ENCODE results near the gene IFIH1.

Gene IFIH1

GRCh38 chr2:162343824-162344616 lies 25.5 kb upstream of the IFIH1 start, which contains the start of gene GCA:
Gene GCA (plus strand): TSS chr2:162344132. CDS start chr2:162344249, 117 bp downstream.
- Histone ChIP-seq H3K14ac (ENCODE audit: low read length) (no peak within 1 kb of the TSS), H3K36me3 (replicated peaks in 1 of 2; ENCODE audit: control insufficient read depth in 2 of 2, insufficient read depth in 2 of 2, low read length in 2 of 2) (no peaks in the 10 kb centered on the region), H2BK12ac (ENCODE audit: low read length) (peak within 1 kb of the TSS; percentile 84), H2AFZ (ENCODE audit: low read length) (peak within 1 kb of the TSS; percentile 95), H3K9ac (ENCODE audit: low read depth, low read length, poor library complexity) (peak within 1 kb of the TSS; percentile 93), H2BK120ac (ENCODE audit: low read depth, low read length) (no peak within 1 kb of the TSS), H3K9me3 (replicated peaks in 1 of 2; ENCODE audit: control insufficient read depth in 2 of 2, insufficient read depth in 1 of 2, low read depth in 1 of 2, low read length in 2 of 2) (no peaks in the 10 kb centered on the region), H3K79me1 (ENCODE audit: low read depth, low read length) (peaks cover 1% of the 10 kb centered on the region), H4K8ac (ENCODE audit: low read depth, low read length) (peak within 1 kb of the TSS; percentile 17), H3K4me1 (ENCODE audit: control insufficient read depth in 2 of 2, insufficient read depth in 1 of 2, low read depth in 1 of 2, low read length in 2 of 2) (peaks cover 0 to 1% of the 10 kb centered on the region in 2 donors), H4K91ac (ENCODE audit: low read depth, low read length, poor library complexity) (no peak within 1 kb of the TSS), H3K27ac (replicated peaks; ENCODE audit: low read length) (peak within 1 kb of the TSS; percentile 25), H2AK5ac (ENCODE audit: low read depth, low read length) (peak within 1 kb of the TSS; percentile 46), H3K27me3 (ENCODE audit: control insufficient read depth in 3 of 3, insufficient read depth in 3 of 3, low read depth in 1 of 3, low read length in 3 of 3) (no peaks in the 10 kb centered on the region), H3K18ac (ENCODE audit: low read length) (peak within 1 kb of the TSS; percentile 97), H3K4me2 (ENCODE audit: insufficient read depth, low read length, poor library complexity, severe bottlenecking) (peak within 1 kb of the TSS; percentile 60), H3K23ac (ENCODE audit: low read depth, low read length, poor library complexity) (peak within 1 kb of the TSS; percentile 75), H3K4me3 (ENCODE audit: low read length in 2 of 2) (peak within 1 kb of the TSS; percentile 89 to 99), H2BK15ac (ENCODE audit: low read length) (no peak within 1 kb of the TSS), H2BK5ac (ENCODE audit: low read length) (peak within 1 kb of the TSS; percentile 20), H3K4ac (ENCODE audit: low read length) (no peak within 1 kb of the TSS)
- peak; percentile 91 for DNase-seq (ENCODE audit: low spot score)
- no CpG with 5 or more reads among the region's 57 CpGs for WGBS, 2 donors (ENCODE audit: extremely low coverage in 2 of 2, insufficient read length in 2 of 2, insufficient replicate concordance in 1 of 2)

DNA sequence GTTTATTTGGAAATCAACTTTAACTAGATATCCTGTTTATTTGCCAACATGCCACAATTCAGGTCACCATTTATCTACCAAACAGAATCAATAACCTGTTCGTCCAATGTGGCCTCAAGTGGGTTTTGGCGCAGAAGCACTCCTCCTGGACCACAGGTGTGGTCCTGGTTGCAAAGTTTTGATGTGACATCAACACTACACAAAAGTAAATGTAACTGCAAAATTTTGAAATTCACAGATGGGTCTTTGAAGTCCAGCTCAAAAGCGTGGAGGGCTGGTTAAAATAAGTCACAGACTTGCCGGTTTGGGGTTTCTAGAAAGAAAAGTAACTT lies 25.0 kb upstream of the IFIH1 start:
- DNase-seq (ENCODE audit: low spot score): no peak

DNA sequence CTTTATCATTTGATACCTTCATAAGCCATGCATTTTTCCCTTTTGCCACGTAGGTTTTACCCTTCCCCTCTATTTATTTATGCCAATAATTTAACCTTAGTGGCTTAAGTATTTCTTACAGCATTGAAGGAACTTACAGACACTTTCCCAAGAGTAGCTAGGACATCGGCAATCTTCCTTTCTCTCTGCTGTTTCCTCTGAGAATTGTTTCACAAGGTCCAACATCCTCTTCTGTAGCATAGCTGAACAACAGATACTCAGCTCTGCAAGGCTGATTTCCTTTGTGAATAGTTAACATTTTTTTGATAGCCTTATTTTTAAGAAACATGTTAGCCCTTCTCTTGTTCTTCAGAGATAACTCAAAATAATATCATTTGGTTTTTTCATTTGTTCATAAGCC lies 24.4 kb upstream of the IFIH1 start:
- no peak overlapping the region for H2AFZ ChIP-seq (ENCODE audit: low read length)
- H3K27ac ChIP-seq (replicated peaks; ENCODE audit: low read length): no peak overlapping the region
- H4K8ac ChIP-seq (ENCODE audit: low read depth, low read length): no peak overlapping the region
- H4K91ac ChIP-seq (ENCODE audit: low read depth, low read length, poor library complexity): no peak overlapping the region
- no peaks in the 10 kb centered on the region for H3K36me3 ChIP-seq (replicated peaks in 1 of 2; ENCODE audit: control insufficient read depth in 2 of 2, insufficient read depth in 2 of 2, low read length in 2 of 2)
- H2AK5ac ChIP-seq (ENCODE audit: low read depth, low read length): no peak overlapping the region
- H3K4me1 ChIP-seq (ENCODE audit: control insufficient read depth in 2 of 2, insufficient read depth in 1 of 2, low read depth in 1 of 2, low read length in 2 of 2): peaks cover 0 to 1% of the 10 kb centered on the region in 2 donors
- no peak overlapping the region for H3K4me2 ChIP-seq (ENCODE audit: insufficient read depth, low read length, poor library complexity, severe bottlenecking)
- no peak overlapping the region for H3K23ac ChIP-seq (ENCODE audit: low read depth, low read length, poor library complexity)
- no peak overlapping the region for H2BK15ac ChIP-seq (ENCODE audit: low read length)
- H3K4me3 ChIP-seq (ENCODE audit: low read length in 2 of 2): no peak overlapping the region
- H3K27me3 ChIP-seq (ENCODE audit: control insufficient read depth in 3 of 3, insufficient read depth in 3 of 3, low read depth in 1 of 3, low read length in 3 of 3): no peaks in the 10 kb centered on the region
- no peak overlapping the region for H3K9ac ChIP-seq (ENCODE audit: low read depth, low read length, poor library complexity)
- H3K18ac ChIP-seq (ENCODE audit: low read length): no peak overlapping the region
- no CpG with 5 or more reads among the region's 2 CpGs for WGBS, 2 donors (ENCODE audit: extremely low coverage in 2 of 2, insufficient read length in 2 of 2, insufficient replicate concordance in 1 of 2)
- no peak for DNase-seq (ENCODE audit: low spot score)
- peaks cover 1% of the 10 kb centered on the region for H3K79me1 ChIP-seq (ENCODE audit: low read depth, low read length)
- H2BK5ac ChIP-seq (ENCODE audit: low read length): no peak overlapping the region
- H3K9me3 ChIP-seq (replicated peaks in 1 of 2; ENCODE audit: control insufficient read depth in 2 of 2, insufficient read depth in 1 of 2, low read depth in 1 of 2, low read length in 2 of 2): no peaks in the 10 kb centered on the region
- H2BK12ac ChIP-seq (ENCODE audit: low read length): no peak overlapping the region
- no peak overlapping the region for H3K4ac ChIP-seq (ENCODE audit: low read length)
- H3K14ac ChIP-seq (ENCODE audit: low read length): no peak overlapping the region
- H2BK120ac ChIP-seq (ENCODE audit: low read depth, low read length): no peak overlapping the region

More for the DNA sequence above, 25.0 kb upstream of the IFIH1 start:
- H3K18ac ChIP-seq (ENCODE audit: low read length): no peak overlapping the region
- H3K27me3 ChIP-seq (ENCODE audit: control insufficient read depth in 3 of 3, insufficient read depth in 3 of 3, low read depth in 1 of 3, low read length in 3 of 3): no peaks in the 10 kb centered on the region
- H3K9me3 ChIP-seq (replicated peaks in 1 of 2; ENCODE audit: control insufficient read depth in 2 of 2, insufficient read depth in 1 of 2, low read depth in 1 of 2, low read length in 2 of 2): no peaks in the 10 kb centered on the region
- no peak overlapping the region for H2BK15ac ChIP-seq (ENCODE audit: low read length)
- no peak overlapping the region for H3K14ac ChIP-seq (ENCODE audit: low read length)
- H4K91ac ChIP-seq (ENCODE audit: low read depth, low read length, poor library complexity): no peak overlapping the region
- H2BK12ac ChIP-seq (ENCODE audit: low read length): no peak overlapping the region
- H4K8ac ChIP-seq (ENCODE audit: low read depth, low read length): no peak overlapping the region
- no peak overlapping the region for H3K4ac ChIP-seq (ENCODE audit: low read length)
- H2BK5ac ChIP-seq (ENCODE audit: low read length): no peak overlapping the region
- H3K9ac ChIP-seq (ENCODE audit: low read depth, low read length, poor library complexity): no peak overlapping the region
- peak overlapping the region; percentile 27 to 89 for H3K4me3 ChIP-seq (ENCODE audit: low read length in 2 of 2)
- H3K79me1 ChIP-seq (ENCODE audit: low read depth, low read length): peaks cover 1% of the 10 kb centered on the region
- no peak overlapping the region for H3K23ac ChIP-seq (ENCODE audit: low read depth, low read length, poor library complexity)
- H3K4me2 ChIP-seq (ENCODE audit: insufficient read depth, low read length, poor library complexity, severe bottlenecking): peak overlapping the region; percentile 37
- no CpG with 5 or more reads among the region's 4 CpGs for WGBS, 2 donors (ENCODE audit: extremely low coverage in 2 of 2, insufficient read length in 2 of 2, insufficient replicate concordance in 1 of 2)
- no peak overlapping the region for H2BK120ac ChIP-seq (ENCODE audit: low read depth, low read length)
- H2AK5ac ChIP-seq (ENCODE audit: low read depth, low read length): no peak overlapping the region
- peaks cover 0 to 1% of the 10 kb centered on the region in 2 donors for H3K4me1 ChIP-seq (ENCODE audit: control insufficient read depth in 2 of 2, insufficient read depth in 1 of 2, low read depth in 1 of 2, low read length in 2 of 2)
- no peaks in the 10 kb centered on the region for H3K36me3 ChIP-seq (replicated peaks in 1 of 2; ENCODE audit: control insufficient read depth in 2 of 2, insufficient read depth in 2 of 2, low read length in 2 of 2)
- peak overlapping the region; percentile 95 for H2AFZ ChIP-seq (ENCODE audit: low read length)
- H3K27ac ChIP-seq (replicated peaks; ENCODE audit: low read length): no peak overlapping the region

GRCh38 chr2:162342321-162342720 lies 23.8 kb upstream of the IFIH1 start:
- Histone ChIP-seq H2BK15ac (ENCODE audit: low read length) (no peak overlapping the region), H4K8ac (ENCODE audit: low read depth, low read length) (no peak overlapping the region), H3K4me2 (ENCODE audit: insufficient read depth, low read length, poor library complexity, severe bottlenecking) (no peak overlapping the region), H3K4me3 (ENCODE audit: low read length in 2 of 2) (no peak overlapping the region), H3K9me3 (replicated peaks in 1 of 2; ENCODE audit: control insufficient read depth in 2 of 2, insufficient read depth in 1 of 2, low read depth in 1 of 2, low read length in 2 of 2) (no peaks in the 10 kb centered on the region), H2AFZ (ENCODE audit: low read length) (no peak overlapping the region), H3K4ac (ENCODE audit: low read length) (no peak overlapping the region), H3K36me3 (replicated peaks in 1 of 2; ENCODE audit: control insufficient read depth in 2 of 2, insufficient read depth in 2 of 2, low read length in 2 of 2) (no peaks in the 10 kb centered on the region), H2BK12ac (ENCODE audit: low read length) (no peak overlapping the region), H2BK5ac (ENCODE audit: low read length) (no peak overlapping the region), H4K91ac (ENCODE audit: low read depth, low read length, poor library complexity) (no peak overlapping the region), H3K27ac (replicated peaks; ENCODE audit: low read length) (no peak overlapping the region), H3K9ac (ENCODE audit: low read depth, low read length, poor library complexity) (no peak overlapping the region), H3K4me1 (ENCODE audit: control insufficient read depth in 2 of 2, insufficient read depth in 1 of 2, low read depth in 1 of 2, low read length in 2 of 2) (peaks cover 0 to 1% of the 10 kb centered on the region in 2 donors), H2BK120ac (ENCODE audit: low read depth, low read length) (no peak overlapping the region), H3K23ac (ENCODE audit: low read depth, low read length, poor library complexity) (no peak overlapping the region), H2AK5ac (ENCODE audit: low read depth, low read length) (no peak overlapping the region), H3K27me3 (ENCODE audit: control insufficient read depth in 3 of 3, insufficient read depth in 3 of 3, low read depth in 1 of 3, low read length in 3 of 3) (no peaks in the 10 kb centered on the region), H3K14ac (ENCODE audit: low read length) (no peak overlapping the region), H3K79me1 (ENCODE audit: low read depth, low read length) (peaks cover 1% of the 10 kb centered on the region), H3K18ac (ENCODE audit: low read length) (no peak overlapping the region)
- no CpG with 5 or more reads among the region's 3 CpGs for WGBS, 2 donors (ENCODE audit: extremely low coverage in 2 of 2, insufficient read length in 2 of 2, insufficient replicate concordance in 1 of 2)
- no peak for DNase-seq (ENCODE audit: low spot score)

Data from neuronal stem cell (in vitro differentiated cells).